ENCODE data around the gene FN1.

- TF ChIP-seq, protein P1, sequence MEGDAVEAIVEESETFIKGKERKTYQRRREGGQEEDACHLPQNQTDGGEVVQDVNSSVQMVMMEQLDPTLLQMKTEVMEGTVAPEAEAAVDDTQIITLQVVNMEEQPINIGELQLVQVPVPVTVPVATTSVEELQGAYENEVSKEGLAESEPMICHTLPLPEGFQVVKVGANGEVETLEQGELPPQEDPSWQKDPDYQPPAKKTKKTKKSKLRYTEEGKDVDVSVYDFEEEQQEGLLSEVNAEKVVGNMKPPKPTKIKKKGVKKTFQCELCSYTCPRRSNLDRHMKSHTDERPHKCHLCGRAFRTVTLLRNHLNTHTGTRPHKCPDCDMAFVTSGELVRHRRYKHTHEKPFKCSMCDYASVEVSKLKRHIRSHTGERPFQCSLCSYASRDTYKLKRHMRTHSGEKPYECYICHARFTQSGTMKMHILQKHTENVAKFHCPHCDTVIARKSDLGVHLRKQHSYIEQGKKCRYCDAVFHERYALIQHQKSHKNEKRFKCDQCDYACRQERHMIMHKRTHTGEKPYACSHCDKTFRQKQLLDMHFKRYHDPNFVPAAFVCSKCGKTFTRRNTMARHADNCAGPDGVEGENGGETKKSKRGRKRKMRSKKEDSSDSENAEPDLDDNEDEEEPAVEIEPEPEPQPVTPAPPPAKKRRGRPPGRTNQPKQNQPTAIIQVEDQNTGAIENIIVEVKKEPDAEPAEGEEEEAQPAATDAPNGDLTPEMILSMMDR (conservative IDR thresholded peaks at IDR 0.05): no peak
- TF ChIP-seq ZFX (IDR thresholded peaks at IDR 0.05): no peak
These were observed 16.9 kb upstream of the FN1 start for GRCh38 chr2:215452725-215453124.

All from C4-2B (cell line).